HCEC 1CT (cell line): Measurements from ENCODE around the gene CCT2.
A peak's percentile ranks its signal among the peaks of the same experiment; 100 is the strongest.
"Not testable (repeated sequence)": the region's sequence is repeated elsewhere in the genome, so short reads cannot be mapped to it uniquely, and the experiment has no call there.

ENCODE experiments used
- DNase-seq: peaks from one replicate; pipeline ENCODE4 v3.0.0-alpha.2; 2017

The CCT2 gene

DNA sequence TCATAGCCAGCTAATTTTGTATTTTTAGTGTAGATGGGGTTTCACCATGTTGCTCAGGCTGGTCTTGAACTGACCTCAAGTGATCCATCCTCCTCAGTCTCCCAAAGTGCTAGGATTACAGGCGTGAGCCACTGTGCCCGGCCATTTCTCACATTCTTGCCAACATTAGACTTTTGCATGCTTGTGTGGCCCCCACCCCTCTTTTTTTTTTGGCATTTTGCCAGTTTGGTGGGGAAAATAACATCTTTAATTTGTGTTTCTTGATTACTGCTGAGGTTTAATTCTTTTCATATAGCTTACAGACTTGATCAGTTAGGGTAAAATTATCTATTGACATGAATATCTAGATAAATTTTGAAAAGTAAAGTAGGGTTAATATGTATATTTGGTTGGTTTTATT lies 3.8 kb downstream of the CCT2 start:
- no peak for DNase-seq

DNA sequence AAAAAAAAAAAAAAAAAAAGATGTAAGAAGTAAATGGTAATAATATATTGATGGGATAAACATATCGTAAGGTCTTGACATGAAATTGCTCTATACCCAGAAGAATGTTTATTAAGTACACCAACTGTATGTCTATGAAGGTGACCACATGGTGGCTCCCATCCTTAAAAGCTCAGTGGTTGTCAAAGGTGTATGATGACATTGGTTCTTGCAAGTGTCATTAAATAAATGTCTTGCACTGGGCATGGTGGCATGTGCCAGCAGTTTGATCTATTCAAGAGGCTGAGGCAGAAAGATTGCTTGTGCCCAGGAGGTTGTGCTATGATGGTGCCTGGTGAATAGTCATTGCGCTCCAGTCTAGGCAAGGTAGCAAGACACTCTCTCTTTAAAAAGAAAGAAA lies 10.4 kb downstream of the CCT2 start:
- DNase-seq, result no peak

DNA sequence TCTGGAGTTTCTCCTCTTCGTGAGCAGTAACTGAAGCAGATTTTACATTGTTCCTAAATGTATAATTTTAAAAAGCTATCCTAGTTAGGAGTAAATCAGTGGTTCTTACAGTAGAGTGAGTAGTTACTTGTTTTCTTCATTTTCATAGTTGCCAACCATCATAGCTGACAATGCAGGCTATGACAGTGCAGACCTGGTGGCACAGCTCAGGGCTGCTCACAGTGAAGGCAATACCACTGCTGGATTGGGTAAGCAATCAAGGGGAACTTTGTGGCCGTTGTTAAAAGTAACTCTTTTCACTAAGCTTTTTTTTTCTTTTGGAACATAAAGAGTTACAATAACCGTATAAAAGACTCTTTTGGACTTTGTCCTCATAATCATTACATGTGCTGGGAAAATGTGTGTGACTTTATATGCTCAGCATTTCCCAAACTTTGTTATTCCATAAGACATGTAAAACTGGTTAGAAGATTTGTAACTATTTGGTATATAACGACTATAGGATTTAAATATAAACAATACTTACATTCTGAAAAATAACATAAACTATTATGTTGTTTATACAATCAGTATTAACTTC lies 13.0 kb downstream of the CCT2 start:
- no peak for DNase-seq

DNA sequence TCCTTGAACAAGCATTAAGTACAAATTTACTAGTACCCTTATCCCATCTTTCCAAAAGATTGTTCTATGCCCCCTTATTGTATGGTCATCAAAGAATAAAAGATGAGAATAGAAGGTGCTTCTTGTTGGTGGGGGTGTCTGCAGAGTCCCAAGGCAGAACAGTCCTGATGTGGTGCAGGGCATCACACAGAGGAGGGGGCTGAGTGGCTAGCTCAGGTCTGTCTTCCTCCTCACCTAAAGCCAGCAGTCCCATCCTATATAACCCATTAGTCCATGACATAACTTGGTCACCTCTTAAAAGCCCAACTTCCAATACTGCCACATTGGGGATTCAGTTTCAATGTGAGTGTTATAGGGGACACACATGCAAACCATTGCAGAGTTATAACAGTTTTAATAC lies 15.5 kb downstream of the CCT2 start:
- DNase-seq, result no peak

DNA sequence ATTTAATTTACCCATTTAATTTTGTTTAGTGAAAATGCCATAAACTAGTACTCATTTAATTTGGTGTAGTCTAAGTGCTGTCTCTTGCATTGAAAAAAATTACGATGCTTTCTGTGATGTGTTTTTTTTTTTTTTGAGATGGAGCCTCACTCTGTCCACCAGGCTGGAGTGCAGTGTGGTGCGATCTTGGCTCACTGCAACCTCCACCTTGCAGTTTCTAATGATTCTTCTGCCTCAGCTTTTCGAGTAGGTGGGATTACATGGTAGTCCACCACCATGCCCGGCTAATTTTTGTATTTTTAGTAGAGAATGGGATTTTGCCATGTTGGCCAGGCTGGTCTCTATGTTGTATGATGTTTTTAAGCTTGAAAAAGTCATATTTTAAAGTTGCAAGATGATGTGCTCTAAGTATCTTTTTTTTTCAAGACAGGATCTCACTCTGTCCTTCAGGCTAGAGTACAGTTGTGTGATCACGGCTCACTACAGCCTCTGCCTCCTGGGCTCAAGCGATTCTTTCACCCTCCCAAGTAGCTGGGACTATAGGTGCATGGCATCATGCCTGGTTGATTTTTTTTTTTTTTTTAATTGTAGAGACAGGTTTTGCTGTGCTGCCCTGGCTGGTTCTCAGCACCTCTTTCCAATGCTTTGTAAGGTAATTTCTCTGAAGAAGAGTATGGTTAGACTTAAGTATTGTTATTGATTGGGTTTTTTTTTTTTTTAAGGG lies 16.9 kb downstream of the CCT2 start:
- no peak for DNase-seq

DNA sequence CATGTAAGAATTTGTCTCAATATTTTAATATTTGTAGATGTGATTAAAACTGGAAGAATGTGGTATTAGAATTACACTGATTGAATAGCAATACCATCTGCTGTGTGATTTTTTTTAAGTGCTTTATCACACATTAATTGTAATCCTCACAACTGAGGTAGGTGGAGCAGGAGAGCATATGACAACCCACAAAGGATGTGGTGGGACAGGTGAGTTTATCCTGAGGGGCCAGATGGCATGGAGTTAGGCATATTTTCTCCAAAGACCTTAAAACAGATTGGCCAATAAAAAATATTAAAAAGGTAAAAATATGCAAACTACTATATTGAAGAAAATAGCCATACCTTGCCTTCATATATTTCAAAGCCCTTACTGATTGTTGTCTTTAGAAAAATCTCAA lies 17.7 kb downstream of the CCT2 start:
- no peak for DNase-seq

DNA sequence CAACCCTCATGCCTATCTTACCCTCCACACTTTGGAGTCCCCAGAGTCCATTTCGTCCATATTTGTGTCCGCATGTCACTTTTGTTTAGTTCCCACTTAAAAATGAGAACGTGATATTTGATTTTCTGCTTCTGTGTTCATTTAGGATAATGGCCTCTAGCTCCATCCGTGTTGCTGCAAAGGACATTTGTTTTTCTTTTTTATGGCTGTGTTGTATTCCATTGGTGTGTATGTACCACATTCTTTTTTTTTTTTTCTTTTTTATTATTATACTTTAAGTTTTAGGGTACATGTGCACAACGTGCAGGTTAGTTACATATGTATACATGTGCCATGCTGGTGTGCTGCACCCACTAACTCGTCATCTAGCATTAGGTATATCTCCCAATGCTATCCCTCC lies 18.3 kb downstream of the CCT2 start:
- not testable (repeated sequence) for DNase-seq

DNA sequence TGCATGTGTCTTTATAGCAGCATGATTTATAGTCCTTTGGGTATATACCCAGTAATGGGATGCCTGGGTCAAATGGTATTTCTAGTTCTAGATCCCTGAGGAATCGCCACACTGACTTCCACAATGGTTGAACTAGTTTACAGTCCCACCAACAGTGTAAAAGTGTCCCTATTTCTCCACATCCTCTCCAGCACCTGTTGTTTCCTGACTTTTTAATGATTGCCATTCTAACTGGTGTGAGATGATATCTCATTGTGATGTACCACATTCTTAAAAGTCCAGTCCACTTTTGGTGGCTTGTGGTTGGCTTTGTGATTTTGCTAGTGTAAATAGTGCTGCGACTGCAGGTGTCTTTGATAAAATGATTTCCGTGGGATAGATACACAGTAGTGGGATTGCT lies 19.0 kb downstream of the CCT2 start:
- DNase-seq, result not testable (repeated sequence)

DNA sequence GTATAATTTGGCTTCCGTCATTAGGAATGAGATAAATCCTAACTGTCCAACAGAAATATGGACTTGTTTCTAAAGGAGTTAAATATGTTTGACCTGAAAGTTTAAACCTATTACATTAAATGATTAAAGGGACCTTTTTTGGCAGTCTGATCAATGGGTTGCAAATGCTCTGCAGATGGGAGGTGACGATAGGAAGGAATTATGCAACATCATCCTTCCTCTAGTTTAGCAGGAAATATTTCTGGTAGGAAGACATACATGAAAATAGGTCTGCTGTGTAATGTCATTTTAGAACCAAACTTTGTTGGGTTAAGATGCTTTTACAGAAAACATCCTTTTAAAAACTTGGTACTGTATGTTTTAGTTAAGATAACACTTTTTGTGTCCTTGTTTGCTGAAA lies 22.9 kb downstream of the CCT2 start:
- DNase-seq, result no peak

DNA sequence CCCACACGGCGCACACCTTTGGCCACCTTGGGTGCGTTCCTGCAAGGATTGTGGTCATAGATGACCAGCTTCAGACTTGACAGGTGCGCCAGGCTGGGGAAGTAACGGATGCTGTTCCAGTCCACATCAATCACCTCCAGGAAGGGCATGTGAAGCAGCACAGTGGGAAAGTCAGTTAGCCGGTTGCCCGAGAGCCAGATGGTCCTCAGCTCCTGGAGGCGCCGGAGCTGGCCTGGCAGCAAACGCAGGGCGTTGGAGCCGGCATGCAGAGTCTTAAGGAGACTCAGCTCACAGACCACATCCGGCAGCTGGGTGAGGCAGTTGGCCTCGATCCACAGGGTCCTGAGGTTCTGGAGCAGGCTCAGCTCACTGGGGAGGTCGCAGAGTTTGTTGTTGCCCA lies 24.9 kb downstream of the CCT2 start:
- DNase-seq, result no peak

DNA sequence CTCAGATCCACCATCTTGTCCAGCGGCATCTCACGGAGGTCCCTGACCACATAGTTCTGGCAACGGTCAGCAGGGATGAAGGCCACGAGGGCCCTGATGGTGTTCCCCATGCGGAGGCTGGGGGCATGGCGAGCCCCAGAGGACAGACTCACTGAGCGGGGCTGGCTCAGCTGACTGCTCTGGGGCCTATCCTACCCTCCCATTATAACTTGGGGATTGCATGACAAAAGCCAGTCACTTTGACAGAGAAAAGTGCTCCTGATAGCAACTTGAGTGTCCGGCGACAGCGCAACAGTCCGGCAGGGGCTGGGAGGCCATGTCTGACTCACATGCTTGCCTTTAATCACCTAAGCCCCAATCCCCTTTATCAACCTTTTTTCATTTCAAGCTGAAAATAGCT lies 25.5 kb downstream of the CCT2 start, which contains the start of gene LRRC10:
TSS of gene LRRC10 (minus strand) at position 179 of the 400 bp plus-strand sequence. CDS start at position 110, 69 bp downstream.
- no peak for DNase-seq

DNA sequence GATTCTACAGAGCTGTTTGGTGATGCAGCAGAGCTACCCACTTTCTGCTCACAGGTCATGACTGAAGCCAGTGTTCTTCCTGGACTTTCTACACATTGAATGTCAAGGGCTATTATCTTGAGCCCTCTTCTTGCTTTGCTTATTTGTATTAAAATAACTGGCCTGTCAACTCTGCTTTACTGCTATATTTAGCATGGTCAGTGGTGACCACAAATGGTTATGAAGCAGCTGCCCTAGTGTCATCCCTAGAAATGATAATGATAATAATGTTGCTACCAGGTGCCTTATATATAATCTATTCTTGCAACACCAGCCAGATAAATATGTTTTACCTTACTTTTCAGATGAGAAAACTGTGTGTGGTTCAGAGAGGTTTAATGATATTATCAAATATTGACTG lies 28.1 kb downstream of the CCT2 start:
- no peak for DNase-seq

DNA sequence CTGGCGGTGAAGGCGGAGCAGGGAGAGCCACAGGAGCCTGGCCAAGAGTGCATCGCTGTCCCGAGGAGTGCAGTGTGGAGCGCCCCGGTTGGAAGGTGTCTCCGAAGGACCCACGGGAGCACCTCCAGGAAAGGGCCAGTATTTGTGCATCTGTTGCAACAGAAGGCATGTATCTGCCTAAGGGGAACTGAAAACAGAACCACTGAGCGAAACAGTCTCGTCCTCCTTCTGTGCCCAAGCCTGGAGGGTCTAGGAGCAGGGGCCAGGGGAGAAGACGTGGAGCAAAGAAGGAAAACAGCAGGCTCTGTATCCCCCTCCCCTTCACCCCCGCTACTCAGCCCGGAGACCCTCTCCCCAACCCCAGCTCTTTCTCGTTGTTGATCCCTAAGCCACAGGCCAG lies 30.8 kb downstream of the CCT2 start:
- no peak for DNase-seq

DNA sequence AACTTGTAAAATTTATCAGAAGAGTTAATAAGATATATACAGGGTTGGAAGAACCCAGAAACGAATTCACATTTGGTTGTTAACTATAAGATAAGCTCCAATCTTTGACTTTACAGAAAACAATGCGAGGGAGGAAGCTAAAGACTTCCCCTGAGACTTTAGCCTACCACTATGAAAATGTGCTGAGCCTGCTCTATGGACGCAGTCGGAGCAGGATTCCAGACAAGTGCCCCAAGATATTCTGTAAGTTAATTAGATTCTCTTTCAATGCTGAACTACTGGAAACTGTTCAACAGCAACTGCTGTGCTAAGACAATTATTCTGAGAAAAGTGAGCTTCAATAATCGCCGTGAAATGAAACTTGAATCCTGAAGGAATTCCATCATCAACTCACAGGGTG lies 33.8 kb downstream of the CCT2 start:
- no peak for DNase-seq

DNA sequence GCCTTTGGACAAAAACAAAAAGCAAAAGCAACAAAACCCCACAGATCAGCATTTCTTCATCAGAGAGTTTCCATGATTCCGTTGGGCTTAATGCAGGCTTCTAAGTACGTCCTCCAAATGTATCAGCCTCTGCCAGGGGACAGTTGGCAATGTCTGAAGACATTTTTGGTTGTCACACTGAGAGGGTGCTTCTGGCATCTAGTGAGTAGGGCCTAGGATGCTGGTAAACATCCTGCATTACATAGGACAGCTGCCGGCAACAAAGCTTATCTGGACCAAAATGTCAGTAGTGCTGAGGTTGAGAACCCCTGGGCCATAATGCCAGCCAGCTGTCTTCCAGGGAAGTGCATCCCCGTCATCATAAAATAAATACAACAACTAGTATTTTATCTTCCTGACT lies 34.8 kb downstream of the CCT2 start:
- no peak for DNase-seq

DNA sequence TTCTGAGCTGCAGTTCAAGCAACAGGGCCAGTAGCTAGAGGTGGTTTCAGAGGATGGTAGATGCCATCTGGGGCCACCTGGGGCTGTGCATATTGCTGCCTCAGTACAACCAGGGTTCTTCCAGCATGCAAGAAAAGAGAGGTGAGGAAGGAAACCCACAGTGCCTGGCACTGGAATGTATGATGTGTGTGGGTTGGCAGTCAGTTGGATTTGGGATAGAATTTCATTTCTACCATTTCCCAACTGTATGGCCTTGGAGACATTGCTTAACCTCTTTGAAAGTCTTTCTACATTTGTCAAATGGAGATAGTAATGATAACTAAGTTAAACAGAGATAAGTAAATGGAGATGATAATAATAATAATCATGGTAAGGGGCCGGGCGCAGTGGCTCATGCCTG lies 35.7 kb downstream of the CCT2 start:
- no peak for DNase-seq

DNA sequence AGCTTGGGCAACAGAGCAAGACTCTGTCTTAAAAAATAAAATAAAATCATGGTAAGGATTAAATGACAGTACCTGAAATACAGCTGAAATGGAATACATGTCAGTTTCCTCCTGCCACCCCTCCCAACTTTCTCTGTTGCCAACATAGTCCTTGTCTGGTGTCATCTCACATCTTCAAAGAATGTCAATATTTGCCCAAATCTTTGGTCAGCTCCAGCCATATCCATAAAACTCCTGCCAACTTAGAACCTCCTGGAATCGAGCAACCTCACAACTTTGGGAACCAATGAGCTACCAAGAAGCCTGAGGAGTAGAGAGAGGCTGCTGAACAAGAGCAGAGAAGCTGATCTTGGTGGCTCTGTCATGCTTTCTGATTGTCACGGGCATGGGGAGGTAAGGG lies 36.3 kb downstream of the CCT2 start:
- no peak for DNase-seq

DNA sequence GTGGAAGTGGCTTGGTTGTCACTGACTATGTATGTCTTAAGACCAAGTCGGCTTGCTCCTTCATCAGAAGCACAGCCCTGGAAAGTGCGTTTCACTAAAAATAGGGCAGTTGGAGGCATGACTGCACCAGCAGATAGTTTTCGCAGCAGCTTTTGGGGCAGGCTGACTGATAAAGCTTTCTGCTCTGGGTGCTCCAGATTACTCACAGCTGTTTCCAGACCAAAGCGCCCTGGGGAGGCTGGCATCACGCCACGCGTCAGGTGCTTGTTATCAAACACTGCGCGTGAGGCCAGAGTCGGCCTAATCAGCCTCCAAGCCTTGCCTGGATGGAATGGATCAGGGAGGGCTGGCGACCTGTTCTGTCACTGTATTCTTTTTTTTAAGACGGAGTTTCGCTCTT lies 38.7 kb downstream of the CCT2 start:
- DNase-seq, result no peak

DNA sequence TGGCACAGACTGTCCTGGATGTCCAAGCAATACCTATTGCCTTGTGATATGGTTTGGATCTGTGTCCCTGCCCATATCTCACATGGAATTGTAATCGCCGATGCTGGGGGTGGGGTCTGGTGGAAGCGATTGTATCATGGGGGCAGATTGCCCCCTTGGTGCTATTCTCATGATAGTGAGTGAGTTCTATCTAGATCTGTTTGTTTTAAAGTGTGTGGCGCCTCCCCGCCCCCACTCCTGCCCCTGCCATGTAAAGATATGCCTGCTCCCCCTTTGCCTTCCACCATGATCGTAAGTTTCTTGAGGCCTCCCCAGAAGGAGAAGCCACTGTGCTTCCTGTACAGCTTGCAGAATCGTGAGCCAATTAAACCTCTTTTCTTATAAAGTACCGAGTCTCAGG lies 42.2 kb downstream of the CCT2 start:
- DNase-seq, result no peak

DNA sequence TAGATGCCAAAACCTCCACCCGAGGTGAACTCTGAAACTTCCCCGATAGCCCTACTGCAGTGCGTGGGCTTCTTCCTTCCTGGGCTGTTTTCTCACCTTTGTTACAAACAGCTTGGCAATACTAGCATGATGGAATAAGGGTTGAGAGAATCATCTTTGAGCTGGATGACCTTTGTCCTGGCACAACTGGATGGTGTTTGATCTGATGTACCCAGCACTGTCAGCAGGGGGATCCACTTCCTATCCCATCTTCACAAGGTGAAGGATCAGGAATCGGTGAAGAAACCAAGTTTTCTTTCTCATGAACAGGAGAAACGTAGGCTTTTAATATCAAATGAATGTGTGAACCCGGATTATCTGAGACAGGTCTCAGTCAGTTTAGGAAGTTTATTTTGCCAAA lies 44.9 kb downstream of the CCT2 start:
- no peak for DNase-seq

DNA sequence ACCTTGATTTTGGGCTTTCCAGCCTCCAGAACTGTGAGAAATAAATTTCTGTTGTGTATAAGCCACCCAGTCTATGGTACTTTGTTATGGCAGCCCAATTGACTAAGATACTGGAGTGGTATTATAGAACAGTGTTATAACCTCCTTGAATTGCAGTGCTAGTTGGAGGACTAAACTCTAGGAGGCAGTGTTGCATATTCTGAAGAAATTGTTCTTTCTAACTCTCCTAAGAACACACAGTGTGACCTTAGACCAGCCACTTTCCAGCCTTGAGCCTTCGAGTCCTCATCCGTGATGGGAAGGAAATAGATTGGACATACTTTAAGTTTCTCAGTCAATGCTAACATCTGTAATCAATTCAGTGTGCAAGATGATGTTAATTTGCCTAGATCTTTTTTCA lies 47.8 kb downstream of the CCT2 start:
- DNase-seq, result no peak

DNA sequence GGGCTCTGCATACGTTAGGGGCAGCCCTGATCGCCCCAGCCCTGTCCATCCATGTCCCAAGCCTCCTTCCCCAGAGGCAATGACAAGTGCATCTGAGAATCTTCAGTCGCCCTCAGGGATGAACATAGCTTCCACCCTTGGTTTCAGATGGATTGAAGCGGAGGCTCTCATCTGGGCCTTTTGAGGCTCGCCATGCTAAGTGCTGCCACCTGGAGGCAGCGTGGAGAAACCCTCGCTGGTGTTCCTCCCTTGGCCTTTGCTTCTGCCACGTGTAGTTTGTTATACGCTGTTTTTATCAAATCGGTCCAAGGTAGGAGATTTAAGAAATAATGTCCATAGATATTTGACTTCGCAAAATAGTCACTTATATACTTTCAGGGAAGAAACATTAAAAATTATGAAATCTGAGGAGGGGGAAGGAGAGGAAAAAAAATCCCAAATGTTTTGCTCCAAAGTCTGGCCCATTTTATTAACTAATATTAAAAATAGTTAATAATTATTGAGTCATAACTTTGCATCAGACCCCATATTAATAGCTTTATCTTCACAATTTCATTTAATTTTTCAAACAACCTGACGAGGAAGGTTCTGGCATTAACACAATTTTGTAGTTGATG lies 54.2 kb downstream of the CCT2 start:
- DNase-seq, result peak; percentile 54

DNA sequence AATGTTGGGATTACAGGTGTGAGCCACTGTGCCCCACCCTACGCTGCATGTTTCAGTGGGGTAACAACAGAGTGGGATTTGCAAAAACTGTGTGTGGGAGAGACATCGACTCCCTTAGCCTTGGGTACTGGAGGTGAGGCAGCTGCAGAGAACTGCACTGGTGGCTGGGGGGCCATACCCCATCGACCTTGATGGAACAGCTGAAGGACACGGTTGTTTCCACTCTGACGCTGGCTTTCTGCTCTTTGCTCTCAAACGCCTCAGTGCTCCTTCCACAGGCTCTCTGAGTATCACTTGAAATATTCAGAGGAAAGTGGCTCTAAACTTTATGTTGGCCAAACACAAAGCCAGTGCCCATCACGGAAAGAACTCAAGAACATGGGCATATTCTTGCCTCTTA lies 56.3 kb downstream of the CCT2 start:
- no peak for DNase-seq

DNA sequence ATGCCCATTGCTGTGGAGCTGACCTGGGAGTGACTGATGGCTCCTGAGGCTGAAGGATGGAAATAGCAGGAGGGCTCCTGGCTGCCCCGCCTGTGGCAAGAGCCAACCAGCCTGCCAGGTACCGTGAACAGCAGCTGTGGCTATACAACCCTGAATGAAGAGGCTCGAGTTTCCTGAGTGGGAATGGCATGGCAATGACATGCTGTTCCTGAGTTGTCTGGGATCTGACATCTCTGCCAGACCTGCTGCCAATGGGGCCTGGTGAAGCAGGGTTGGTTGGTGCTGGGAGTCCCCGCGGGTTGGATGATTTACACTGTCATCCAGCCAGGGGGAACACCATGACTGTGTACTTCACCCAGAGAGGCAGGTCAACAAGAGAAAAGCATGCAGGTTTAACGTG lies 57.3 kb downstream of the CCT2 start:
- no peak for DNase-seq

DNA sequence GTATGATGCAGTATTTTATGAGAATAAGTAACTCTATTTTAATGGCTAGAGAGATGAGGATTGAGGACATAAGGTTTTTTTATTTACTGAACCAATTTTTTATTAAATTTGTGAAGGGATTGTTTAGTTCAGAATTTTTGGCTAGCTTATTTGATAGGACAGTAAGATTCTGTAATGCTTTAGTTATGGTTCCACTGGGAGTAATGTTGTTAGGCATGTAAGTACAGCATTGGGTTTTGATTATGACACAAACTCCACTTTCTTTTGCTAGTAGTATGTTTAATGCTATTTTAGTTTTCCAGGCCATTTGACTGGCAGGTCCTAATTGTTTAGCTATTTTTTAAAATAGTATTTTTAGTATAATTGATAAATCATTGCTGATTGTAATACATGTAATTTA lies 59.3 kb downstream of the CCT2 start:
- DNase-seq, result no peak
